C4-2B (cell line): ENCODE data around the gene PRDX5.

Source experiments
- H3K27ac ChIP-seq: fragments of 450-650 bp; 2 replicates; pipeline ENCODE4 v1.5.1; 2017
- ZFX ChIP-seq: fragments of 450-650 bp; IDR thresholded peaks from 2 replicates; pipeline ENCODE4 v1.6.1; 2017
- TF ChIP-seq, protein P1 (sequence below): fragments of 450-650 bp; conservative IDR thresholded peaks from 2 replicates; pipeline ENCODE4 v1.5.1; 2017; ENCODE audit warnings: mild to moderate bottlenecking

PRDX5 gene

DNA sequence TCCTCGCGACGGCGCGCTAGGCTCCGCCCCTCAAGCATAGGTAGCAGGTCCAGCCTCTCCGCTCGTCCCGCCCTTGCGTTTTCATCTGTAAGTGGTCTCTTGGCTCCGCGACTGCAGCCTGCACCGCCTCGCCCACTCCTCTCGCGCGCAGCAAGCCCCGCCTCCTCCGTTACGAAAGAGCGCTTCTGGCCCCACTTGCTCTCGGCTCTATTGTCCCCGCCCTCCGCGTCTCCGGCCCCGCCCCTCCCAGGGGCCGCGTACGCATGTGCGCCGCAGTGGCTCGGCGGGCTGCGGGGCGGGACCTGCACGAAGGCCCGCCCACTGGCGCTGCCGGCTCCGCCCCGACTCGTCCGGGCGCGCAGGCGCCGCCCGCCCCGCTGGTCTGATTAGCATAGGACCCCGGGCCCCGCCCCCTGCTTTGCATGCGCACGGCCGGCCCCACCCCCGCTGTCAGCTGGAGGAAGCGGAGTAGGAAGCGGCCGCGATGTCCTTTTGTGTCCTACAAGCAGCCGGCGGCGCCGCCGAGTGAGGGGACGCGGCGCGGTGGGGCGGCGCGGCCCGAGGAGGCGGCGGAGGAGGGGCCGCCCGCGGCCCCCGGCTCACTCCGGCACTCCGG, 12.7 kb upstream of the PRDX5 start, which contains the start of gene ESRRA:
Gene ESRRA (plus strand): TSS at position 450 of the 616 bp plus-strand sequence. CDS start 1,656 bp downstream, outside the sequence.
- 0 out of 2 replicates have a peak, but pooled peaks have one; percentile 21 for TF ChIP-seq ZFX
- TF ChIP-seq, protein P1, sequence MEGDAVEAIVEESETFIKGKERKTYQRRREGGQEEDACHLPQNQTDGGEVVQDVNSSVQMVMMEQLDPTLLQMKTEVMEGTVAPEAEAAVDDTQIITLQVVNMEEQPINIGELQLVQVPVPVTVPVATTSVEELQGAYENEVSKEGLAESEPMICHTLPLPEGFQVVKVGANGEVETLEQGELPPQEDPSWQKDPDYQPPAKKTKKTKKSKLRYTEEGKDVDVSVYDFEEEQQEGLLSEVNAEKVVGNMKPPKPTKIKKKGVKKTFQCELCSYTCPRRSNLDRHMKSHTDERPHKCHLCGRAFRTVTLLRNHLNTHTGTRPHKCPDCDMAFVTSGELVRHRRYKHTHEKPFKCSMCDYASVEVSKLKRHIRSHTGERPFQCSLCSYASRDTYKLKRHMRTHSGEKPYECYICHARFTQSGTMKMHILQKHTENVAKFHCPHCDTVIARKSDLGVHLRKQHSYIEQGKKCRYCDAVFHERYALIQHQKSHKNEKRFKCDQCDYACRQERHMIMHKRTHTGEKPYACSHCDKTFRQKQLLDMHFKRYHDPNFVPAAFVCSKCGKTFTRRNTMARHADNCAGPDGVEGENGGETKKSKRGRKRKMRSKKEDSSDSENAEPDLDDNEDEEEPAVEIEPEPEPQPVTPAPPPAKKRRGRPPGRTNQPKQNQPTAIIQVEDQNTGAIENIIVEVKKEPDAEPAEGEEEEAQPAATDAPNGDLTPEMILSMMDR: no peak
- H3K27ac ChIP-seq: peak within 1 kb of the TSS; percentile 89

DNA sequence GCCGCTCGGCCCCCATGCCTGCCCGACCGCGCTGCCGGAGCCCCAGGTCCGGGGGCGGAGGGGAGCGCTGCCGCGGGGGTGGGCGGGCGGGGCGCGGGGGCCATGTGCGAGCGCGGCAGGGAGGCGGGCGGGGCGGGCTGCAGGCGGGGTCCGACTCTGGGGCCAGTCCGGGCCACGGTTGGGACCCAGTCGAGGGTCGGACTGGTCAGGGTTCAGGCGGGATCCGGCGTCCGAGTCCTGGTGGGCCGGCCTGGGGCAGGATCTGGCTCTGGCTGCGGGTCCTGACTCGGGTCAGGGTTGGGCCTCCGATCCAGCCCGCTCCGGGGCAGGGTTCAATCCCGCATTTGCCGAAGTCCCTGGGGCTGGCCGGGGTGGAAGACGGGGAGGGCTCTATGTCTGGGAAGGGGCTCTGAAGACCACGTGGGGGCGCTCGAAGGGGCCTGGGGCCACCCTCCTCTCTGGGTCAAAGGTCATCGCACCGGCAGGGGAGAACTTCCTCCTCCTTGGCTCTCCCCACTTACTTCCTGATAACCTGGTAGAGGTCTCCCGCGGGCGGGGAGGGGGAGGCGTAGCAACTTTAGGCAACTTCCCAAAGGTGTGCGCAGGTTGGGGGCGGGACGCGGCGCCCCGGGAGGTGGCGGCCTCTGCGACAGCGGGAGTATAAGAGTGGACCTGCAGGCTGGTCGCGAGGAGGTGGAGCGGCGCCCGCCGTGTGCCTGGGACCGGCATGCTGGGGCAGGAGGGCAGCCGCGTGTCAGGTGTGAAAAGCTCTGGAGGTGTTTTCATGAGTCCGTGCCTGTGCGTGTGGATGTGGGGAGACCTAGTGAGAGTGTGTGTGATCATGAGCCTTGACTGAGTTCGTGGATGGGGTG, 12.0 kb upstream of the PRDX5 start:
- H3K27ac ChIP-seq: peak overlapping the region; percentile 89
- TF ChIP-seq, protein P1: peak; percentile 66
- TF ChIP-seq ZFX: no peak; the same call in 1 of the 2 replicates

DNA sequence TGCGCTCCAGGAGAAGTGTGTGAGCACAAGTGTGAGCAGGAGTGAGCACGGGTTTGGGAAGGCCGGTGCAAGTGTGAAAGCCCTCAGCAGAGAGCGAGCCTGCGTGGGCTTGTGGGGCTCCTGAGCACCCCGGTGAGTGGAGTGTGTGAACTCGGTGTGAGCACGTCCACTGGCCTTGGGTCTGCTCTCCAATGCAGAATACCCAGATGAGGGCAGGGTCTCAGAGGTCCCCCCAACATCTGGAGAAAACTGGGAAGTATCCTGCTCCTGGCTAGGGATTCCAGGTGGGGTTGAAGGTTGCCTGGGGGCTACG, 11.4 kb upstream of the PRDX5 start:
- H3K27ac ChIP-seq: peak overlapping the region; percentile 89
- TF ChIP-seq ZFX: no peak
- TF ChIP-seq, protein P1: no peak

DNA sequence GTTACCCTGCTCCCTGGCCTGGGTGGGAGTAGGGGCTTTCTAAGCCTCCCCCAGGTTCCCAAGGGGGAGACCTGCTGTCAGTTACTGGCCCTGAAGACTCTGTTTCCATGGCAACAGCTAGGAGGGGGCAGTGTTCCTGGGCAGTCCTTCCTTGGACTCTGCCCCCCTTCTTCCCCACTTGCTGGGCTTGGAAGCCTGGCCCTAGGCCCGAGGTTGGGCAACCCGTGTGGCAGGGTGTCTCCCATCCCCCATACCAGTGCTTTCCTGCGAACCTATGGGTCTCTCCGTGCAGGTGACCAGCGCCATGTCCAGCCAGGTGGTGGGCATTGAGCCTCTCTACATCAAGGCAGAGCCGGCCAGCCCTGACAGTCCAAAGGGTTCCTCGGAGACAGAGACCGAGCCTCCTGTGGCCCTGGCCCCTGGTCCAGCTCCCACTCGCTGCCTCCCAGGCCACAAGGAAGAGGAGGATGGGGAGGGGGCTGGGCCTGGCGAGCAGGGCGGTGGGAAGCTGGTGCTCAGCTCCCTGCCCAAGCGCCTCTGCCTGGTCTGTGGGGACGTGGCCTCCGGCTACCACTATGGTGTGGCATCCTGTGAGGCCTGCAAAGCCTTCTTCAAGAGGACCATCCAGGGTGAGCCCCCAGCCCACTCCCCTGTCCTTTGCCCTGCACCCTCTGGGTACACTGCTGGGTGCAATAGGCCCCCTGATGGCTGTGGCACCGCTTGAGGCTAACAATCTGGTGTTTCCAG, 10.9 kb upstream of the PRDX5 start:
- peak overlapping the region; percentile 89 for H3K27ac ChIP-seq
- TF ChIP-seq ZFX: no peak
- TF ChIP-seq, protein P1: no peak

DNA sequence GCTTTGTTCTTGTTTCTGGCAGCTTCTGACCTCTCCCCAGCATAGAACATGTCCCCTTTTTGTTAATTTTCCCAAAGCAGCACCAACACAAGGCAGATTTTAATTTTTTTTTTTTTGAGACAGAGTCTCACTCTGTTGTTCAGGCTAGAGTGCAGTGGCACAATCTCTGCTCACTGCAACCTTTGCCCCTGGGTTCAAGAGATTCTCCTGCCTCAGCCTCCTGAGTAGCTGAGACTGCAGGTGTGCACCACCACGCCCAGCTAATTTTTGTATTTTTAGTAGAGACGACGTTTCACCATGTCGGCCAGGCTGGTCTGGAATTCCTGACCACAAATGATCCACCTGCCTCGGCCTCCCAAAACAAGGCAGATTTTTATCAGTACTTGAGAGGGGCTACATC, 10.1 kb upstream of the PRDX5 start:
- H3K27ac ChIP-seq: peak overlapping the region; percentile 89

DNA sequence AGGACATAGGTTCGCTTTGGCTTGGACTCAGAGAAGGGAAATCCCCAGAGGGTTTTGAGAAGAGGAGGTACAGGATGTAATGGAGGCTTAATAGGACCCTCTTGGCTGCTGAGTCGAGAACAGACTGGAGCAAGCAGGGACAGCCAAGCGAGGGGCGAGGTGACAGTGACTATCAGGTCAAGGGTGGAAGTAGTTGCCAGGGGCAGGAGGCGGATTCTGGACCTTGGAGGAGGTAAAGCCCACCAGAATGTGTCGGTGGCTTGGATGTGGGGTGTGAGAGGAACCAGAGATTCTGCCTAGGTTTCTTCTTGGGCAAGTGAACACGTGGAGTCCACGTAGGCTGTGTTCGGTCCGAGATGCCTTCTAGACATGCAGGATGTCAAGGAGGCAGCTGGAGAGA, 5.0 kb upstream of the PRDX5 start:
- no peak for TF ChIP-seq ZFX
- no peak overlapping the region for H3K27ac ChIP-seq

DNA sequence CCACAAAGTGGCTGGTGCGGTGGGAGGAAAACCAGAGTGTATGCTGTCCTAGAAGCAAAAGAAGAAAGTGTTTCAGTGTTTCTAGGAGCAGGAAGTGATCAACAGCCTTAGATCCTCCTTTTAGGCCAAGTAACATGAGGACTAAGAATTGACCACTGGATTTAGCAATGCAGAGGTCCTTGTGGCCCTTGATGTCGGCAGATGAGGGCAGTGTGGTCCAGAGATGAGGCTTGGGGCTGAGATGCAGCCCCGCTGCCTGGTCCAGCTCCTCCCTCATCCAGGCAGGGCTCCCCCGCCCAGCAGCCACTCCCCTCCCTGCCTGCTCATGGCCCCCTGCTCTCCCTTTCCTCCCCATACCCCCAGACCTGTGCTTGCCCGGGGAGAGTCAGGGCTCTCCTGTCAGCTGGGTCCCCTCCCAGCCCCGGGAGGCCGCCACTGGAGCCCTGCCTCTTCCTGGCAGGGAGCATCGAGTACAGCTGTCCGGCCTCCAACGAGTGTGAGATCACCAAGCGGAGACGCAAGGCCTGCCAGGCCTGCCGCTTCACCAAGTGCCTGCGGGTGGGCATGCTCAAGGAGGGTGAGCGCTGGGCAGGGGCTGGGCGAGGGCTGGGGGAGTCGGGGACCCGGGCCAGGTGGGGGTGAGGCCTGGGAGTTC, 4.3 kb upstream of the PRDX5 start:
- TF ChIP-seq, protein P1: no peak
- TF ChIP-seq ZFX: no peak
- no peak overlapping the region for H3K27ac ChIP-seq
